OCI-M2 (cell line): Measurements from ENCODE around the gene DENND6B.

ENCODE experiments used
- DNase-seq: peaks from one replicate; lab custom pipeline; 2025; ENCODE audit not compliant: unreplicated experiment; lab: John Stamatoyannopoulos, UW

DENND6B gene

GRCh38 chr22:50305393-50305922, 21.4 kb downstream of the DENND6B start:
- no peak for DNase-seq

GRCh38 chr22:50304528-50305392, 22.1 kb downstream of the DENND6B start:
- DNase-seq: no peak

- no peak for DNase-seq
Observed at GRCh38 chr22:50303848-50304527, 22.8 kb downstream of the DENND6B start.

- DNase-seq: no peak
Observed at GRCh38 chr22:50303515-50303847, 23.3 kb downstream of the DENND6B start.

GRCh38 chr22:50302564-50302963, 24.2 kb downstream of the DENND6B start:
- no peak for DNase-seq

GRCh38 chr22:50302041-50302541, 24.7 kb downstream of the DENND6B start:
- DNase-seq: no peak

- no peak for DNase-seq
Observed at GRCh38 chr22:50301581-50301991, 25.2 kb downstream of the DENND6B start.

- DNase-seq: no peak
Observed at GRCh38 chr22:50300620-50301257, 26.1 kb downstream of the DENND6B start.

- DNase-seq: no peak
Observed at GRCh38 chr22:50299785-50300619, 26.8 kb downstream of the DENND6B start.

- no peak for DNase-seq
Observed at GRCh38 chr22:50298937-50299784, 27.7 kb downstream of the DENND6B start.

GRCh38 chr22:50298266-50298637, 28.6 kb downstream of the DENND6B start:
- no peak for DNase-seq

GRCh38 chr22:50297510-50298265, 29.1 kb downstream of the DENND6B start:
- DNase-seq: no peak

- no peak for DNase-seq
Observed at GRCh38 chr22:50296658-50297490, 29.9 kb downstream of the DENND6B start.

- no peak for DNase-seq
Observed at GRCh38 chr22:50294319-50294656, 32.5 kb downstream of the DENND6B start.

GRCh38 chr22:50293441-50294318, 33.1 kb downstream of the DENND6B start:
- no peak for DNase-seq

- DNase-seq: no peak
Observed at GRCh38 chr22:50292643-50293440, 34.0 kb downstream of the DENND6B start.
